ENCODE data around the gene ZNF33A.

DNA sequence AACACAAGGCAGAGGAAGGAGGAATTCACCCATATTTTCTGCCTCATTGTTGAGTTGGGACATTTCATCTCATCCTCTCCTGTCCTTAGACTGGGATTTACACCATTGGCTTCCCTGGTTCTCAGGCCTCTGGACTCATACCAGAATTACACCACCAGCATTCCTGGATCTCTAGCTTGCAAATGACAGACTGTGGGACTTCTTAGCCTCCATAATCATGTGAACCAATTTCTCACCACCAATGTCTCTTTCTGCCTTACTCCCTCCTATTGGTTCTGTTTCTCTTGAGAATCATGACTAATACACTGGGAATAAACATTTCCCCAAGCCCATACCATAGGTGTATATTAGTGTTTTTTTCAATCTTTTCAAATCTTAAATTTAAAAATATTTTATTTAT is 2.9 kb upstream of the ZNF33A start:
- TF ChIP-seq, protein P1, sequence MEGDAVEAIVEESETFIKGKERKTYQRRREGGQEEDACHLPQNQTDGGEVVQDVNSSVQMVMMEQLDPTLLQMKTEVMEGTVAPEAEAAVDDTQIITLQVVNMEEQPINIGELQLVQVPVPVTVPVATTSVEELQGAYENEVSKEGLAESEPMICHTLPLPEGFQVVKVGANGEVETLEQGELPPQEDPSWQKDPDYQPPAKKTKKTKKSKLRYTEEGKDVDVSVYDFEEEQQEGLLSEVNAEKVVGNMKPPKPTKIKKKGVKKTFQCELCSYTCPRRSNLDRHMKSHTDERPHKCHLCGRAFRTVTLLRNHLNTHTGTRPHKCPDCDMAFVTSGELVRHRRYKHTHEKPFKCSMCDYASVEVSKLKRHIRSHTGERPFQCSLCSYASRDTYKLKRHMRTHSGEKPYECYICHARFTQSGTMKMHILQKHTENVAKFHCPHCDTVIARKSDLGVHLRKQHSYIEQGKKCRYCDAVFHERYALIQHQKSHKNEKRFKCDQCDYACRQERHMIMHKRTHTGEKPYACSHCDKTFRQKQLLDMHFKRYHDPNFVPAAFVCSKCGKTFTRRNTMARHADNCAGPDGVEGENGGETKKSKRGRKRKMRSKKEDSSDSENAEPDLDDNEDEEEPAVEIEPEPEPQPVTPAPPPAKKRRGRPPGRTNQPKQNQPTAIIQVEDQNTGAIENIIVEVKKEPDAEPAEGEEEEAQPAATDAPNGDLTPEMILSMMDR (IDR thresholded peaks at IDR 0.05): no peak
- TF ChIP-seq POLR2A (IDR thresholded peaks at IDR 0.05): no peak
